Prostate gland (tissue), 2 donors: Measurements from ENCODE around the gene TBC1D7.

Source experiments
- CTCF ChIP-seq, 4 experiments: fragments of 200-600 bp in 2 of 4; fragments of 450-650 bp in 2 of 4; sonication (generic) in 2 of 4; IDR thresholded peaks; 1 replicate in 3 of 4; 2 replicates in 1 of 4; pipeline ENCODE4 v1.5.1; 2016 to 2019; ENCODE audit warnings: antibody characterized with exemption in 4 of 4, mild to moderate bottlenecking in 2 of 4, moderate library complexity in 2 of 4
- POLR2A ChIP-seq: fragments of 450-650 bp; IDR thresholded peaks from one replicate; pipeline ENCODE4 v1.6.1; 2016; ENCODE audit warnings: antibody characterized with exemption, mild to moderate bottlenecking

DNA sequence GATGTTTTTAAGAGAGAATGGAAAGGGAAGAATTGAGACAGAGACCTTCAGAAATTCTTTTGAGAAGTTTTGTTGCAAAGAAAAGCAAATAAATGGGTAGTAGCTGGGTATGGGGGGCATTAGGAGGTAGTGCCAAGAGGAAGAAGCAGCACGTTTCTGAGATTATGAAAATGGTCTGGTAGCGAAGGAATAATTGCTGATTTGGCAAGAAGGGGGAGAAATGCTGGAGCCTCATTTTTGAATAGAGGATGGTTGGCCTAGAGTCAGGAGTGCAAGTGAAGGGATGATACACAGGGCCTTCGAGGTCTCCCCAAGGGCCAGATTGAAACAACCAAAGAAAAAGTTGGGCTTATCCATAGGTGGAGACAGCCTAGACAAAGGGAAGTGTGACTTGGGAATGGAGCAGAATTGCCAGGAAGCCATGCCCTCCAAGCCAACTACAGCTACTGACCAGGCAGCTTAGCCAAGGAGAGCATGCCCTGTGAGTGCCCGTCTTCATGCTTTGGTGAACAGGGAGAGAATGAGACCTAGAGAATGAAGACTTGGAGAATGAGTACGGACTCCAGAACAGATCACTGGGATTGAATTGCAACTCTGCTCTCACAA is 14.2 kb upstream of the TBC1D7 start:
- no peak for TF ChIP-seq CTCF (IDR thresholded peaks at IDR 0.05)
- TF ChIP-seq POLR2A = no peak
